GM10248 (cell line): ENCODE results near the gene KCNJ4.

Source experiments
- CTCF ChIA-PET: fragments of 300-600 bp; sonication (Branson Sonifier 250); formaldehyde crosslinking; extraction: SDS; loops from one replicate; lab custom pipeline; 2021; ENCODE audit warnings: antibody characterized with exemption; lab: Yijun Ruan, JAX
- POLR2A ChIA-PET: fragments of 350-650 bp; sonication (Branson Sonifier 250); formaldehyde crosslinking; extraction: SDS; loops from one replicate; lab custom pipeline; 2020; ENCODE audit warnings: antibody characterized with exemption; lab: Yijun Ruan, JAX
- DNase-seq: peaks from one replicate; pipeline ENCODE4 v3.0.0; 2012; ENCODE audit errors: extremely low spot score
- TF ChIP-seq, protein P1 (sequence below): IDR thresholded peaks from 2 replicates; pipeline ENCODE4 v1.5.1; 2012; ENCODE audit warnings: mild to moderate bottlenecking, low read depth; ENCODE audit errors: extremely low read depth, missing control alignments, control extremely low read depth

KCNJ4 gene

DNA sequence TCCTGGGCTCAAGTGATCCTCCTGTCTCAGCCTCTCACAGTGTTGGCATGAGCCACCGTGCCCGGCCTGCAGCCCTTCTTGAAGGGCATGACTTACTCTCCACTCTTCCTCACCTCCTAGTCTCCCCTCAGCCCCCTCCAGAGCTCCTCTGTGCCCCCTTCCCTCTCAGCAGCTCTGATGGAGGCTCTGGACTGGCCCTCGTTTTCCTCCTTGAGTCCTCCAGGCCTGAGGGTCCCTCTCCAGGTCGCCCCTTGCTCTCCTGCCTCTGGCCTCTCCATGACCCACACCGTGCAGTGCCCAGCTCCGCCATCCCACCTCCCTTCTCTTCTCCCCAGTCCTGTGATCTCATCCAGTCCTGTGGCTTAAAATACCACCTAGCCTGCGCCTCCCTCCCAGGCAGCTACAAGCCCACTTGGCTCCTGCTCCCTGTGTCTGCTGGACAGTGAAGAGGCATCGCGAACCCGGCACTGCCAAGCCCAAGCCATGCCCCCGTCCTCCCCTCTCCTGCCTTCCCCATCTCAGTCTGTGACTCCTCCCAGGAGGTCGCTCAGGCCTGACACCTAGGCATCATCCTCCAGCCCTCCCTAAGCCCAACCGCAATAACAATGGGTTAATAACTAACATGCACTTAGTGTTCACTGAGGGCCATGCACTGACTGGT, 11.9 kb downstream of the KCNJ4 start:
- ChIA-PET POLR2A (interaction anchor here (0.6 kb wide), 1 partner anchor 260 kb away, joined by 4 read pairs; no protein-coding TSS in a partner anchor), CTCF (no interaction called here)
- no peak for DNase-seq
- TF ChIP-seq, protein P1, sequence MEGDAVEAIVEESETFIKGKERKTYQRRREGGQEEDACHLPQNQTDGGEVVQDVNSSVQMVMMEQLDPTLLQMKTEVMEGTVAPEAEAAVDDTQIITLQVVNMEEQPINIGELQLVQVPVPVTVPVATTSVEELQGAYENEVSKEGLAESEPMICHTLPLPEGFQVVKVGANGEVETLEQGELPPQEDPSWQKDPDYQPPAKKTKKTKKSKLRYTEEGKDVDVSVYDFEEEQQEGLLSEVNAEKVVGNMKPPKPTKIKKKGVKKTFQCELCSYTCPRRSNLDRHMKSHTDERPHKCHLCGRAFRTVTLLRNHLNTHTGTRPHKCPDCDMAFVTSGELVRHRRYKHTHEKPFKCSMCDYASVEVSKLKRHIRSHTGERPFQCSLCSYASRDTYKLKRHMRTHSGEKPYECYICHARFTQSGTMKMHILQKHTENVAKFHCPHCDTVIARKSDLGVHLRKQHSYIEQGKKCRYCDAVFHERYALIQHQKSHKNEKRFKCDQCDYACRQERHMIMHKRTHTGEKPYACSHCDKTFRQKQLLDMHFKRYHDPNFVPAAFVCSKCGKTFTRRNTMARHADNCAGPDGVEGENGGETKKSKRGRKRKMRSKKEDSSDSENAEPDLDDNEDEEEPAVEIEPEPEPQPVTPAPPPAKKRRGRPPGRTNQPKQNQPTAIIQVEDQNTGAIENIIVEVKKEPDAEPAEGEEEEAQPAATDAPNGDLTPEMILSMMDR = no peak

DNA sequence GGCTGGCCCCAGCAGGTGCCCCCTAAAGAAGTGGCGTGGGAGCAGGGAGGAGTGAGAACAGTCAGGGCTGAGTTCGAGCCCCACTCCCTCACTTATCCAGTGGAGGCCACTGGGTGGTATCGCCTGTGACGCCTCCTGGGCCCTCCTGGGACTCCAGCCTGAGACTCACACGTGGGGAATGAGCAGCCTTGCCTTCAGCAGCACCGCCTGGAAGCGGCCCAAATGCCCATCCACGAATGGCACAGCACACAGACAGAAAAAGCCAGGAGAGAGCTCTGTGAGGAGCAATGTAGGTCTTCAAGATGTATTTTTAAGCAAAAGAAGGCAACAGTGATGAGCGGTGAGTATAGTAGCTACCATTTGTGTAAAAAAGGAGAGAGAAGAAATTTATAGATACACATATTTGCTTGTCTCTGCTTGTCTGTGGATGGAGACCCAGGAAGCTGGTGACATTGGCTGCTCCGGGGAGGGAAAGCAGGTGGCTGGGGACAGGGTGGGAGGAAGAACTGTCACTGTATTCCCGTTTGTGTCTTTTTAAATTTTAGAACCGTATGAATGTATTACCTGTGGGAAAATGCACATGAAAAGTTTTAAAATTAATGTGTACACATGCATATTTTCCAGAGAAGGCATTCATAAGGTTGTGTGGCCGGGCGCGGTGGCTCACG, 13.2 kb downstream of the KCNJ4 start:
- DNase-seq = no peak
- CTCF ChIA-PET = no interaction called here
- TF ChIP-seq, protein P1 = no peak
- POLR2A ChIA-PET = no interaction called here

DNA sequence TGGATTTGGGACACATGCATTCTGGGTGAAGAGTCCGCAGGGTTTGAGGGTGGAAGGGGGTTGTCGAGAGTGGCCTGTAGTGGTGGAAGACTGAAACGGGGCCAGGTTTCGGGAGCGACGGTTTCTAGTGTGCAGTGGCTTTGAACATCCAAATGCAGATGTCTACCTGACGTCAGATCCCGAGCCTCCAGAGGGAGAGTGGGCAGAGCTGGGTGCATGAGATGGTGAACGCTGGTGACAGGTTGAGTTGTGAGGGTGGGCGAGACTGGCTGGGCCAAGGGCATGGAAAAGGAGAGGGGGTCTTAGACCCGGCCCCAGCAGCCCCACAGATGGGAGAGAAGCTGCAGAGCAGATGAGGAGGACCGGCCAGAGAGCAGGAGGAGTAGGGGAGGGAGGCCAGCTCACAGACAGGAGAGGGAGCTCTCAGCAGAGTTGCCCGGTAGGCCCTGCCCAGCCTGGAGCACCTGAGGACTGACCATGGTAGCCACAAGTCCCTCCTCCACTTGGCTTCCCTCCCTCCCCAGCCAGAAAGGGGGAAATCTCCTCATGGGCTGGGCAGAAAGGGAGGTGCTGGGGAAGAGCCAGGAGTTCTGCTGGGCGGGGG, 14.2 kb downstream of the KCNJ4 start:
- ChIA-PET POLR2A (no interaction called here), CTCF (interaction anchor here (1.2 kb wide), 1 partner anchor 264 kb away, joined by 3 read pairs; no protein-coding TSS in a partner anchor)
- no peak for DNase-seq
- TF ChIP-seq, protein P1 = no peak

DNA sequence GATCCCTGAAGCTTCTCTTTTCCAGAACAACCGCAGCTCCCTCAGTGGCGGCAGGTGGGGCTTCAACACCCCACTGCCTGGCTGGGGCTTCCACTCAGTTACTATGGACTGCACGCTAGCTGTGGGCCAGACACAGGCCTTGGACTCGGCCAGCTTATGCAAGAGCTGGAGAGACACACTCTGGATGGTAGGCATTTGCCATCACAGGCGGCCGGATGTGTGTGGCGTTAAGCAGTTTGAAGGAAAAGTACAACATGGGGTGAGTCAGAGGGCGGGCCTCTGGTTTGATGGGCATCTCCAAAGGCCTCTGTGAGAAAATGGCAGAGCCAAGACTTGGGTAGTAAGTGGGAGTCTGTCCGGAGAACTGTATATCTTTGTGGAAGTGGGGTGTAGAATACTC, 17.6 kb downstream of the KCNJ4 start:
- CTCF ChIA-PET = no interaction called here
- TF ChIP-seq, protein P1 = no peak
- POLR2A ChIA-PET = no interaction called here
- DNase-seq = no peak

DNA sequence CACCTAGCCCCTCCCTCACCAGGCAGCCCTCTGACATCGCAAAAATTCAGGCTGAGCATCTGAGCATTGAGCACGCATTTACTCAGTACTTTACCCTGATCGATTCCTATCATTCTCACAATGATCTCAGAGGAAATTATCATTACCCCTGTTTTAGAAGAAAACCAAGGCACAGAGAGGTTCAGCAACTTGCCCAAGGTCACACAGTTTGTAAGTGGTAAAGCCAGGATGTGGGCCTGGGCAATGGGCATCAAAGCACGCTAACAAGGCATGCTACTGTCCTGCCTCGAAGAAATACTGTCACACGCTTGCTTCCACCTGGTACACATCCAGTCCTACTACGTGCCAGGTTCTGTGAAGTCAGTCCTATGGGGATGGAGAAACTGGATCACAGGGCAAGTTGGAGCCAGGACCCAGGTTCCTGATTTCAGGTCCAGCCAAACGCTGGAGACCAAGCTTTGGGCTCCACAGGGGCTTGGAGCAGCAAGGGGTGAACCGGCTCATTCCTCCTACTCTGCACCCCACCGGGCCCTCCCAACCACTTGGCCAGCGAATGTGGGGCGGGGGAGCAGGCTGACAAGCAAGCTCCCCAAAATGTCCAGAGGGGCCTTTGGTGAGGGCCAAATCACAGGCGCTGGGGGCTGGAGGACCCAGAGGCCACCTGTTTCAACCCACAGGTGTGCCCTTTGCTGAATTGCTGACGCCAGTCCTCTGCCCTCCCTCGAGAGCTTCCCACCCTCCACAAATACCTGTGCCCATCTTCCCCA, 18.2 kb downstream of the KCNJ4 start:
- TF ChIP-seq, protein P1 = no peak
- ChIA-PET POLR2A (no interaction called here), CTCF (no interaction called here)
- no peak for DNase-seq

DNA sequence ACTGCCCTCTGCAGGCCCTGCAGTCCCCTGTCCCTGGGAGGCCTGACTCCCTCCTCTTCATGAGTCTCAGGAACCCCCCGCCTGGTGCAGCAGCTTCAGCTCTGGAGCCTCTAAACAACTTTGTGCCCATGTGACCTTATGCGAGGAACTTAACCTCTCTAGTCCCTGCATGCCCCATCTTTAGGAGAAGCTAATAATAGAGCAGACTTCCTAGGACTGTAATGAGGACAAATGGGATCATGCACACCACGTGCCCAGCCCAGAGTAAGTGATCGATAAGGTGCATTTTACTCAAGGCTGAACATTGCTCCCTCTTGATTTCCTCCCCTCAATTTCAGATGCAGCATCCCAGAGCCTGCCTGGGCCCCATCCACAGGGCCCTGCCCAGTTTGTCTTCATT, 19.0 kb downstream of the KCNJ4 start:
- POLR2A ChIA-PET = no interaction called here
- CTCF ChIA-PET = interaction anchor here (1.5 kb wide), 1 partner anchor 25 kb away, joined by 3 read pairs; no protein-coding TSS in a partner anchor
- TF ChIP-seq, protein P1 = no peak
- DNase-seq = no peak
